ENCODE results near the gene NARF. TPM values are rescaled to one million over a fixed set of nuclear protein-coding genes. Genes with fewer than 3 reads are reported as not detected.
"Not testable (repeated sequence)": the region's sequence is repeated elsewhere in the genome, so short reads cannot be mapped to it uniquely, and the experiment has no call there.

The NARF gene
- total RNA-seq, 1 donor from 2014 or later: 64.4 TPM

- H3K4me3 ChIP-seq (ENCODE audit: low read depth, low read length): no peak overlapping the region
- no peak for DNase-seq (ENCODE audit: low read depth)
- TF ChIP-seq, protein P1, sequence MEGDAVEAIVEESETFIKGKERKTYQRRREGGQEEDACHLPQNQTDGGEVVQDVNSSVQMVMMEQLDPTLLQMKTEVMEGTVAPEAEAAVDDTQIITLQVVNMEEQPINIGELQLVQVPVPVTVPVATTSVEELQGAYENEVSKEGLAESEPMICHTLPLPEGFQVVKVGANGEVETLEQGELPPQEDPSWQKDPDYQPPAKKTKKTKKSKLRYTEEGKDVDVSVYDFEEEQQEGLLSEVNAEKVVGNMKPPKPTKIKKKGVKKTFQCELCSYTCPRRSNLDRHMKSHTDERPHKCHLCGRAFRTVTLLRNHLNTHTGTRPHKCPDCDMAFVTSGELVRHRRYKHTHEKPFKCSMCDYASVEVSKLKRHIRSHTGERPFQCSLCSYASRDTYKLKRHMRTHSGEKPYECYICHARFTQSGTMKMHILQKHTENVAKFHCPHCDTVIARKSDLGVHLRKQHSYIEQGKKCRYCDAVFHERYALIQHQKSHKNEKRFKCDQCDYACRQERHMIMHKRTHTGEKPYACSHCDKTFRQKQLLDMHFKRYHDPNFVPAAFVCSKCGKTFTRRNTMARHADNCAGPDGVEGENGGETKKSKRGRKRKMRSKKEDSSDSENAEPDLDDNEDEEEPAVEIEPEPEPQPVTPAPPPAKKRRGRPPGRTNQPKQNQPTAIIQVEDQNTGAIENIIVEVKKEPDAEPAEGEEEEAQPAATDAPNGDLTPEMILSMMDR (conservative IDR thresholded peaks at IDR 0.05; ENCODE audit: low read depth, low read length): no peak
These were observed 44.7 kb downstream of the NARF start for GRCh38 chr17:82503094-82503727.

DNA sequence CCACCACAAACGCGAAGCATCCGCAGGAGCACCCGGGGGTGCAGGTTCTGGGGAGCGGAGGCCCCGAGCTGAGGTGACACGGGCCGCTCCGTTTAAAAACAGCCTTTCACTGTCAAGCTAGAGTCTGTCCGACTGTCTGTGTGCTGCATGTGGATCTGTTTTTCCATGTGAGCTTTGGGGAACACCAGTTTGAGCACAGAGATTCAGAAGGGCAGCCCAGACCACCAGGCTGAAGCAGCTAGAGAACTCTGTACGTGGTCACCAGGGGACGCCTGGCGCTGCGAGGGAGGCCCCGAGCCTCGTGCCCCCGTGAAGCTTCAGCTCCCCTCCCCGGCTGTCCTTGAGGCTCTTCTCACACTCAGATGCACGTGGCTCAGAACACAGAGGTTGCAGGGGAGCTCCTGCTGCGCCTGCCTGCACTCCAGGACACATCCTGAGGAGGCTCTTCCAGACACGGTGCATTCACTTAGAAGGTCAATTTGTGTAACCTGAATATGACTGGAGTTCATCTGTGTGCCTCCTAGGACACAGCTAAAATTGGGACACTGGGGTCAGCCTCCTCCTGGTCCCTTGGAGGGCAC is 45.3 kb downstream of the NARF start:
- TF ChIP-seq, protein P1 (conservative IDR thresholded peaks at IDR 0.05; ENCODE audit: low read depth, low read length): no peak

DNA sequence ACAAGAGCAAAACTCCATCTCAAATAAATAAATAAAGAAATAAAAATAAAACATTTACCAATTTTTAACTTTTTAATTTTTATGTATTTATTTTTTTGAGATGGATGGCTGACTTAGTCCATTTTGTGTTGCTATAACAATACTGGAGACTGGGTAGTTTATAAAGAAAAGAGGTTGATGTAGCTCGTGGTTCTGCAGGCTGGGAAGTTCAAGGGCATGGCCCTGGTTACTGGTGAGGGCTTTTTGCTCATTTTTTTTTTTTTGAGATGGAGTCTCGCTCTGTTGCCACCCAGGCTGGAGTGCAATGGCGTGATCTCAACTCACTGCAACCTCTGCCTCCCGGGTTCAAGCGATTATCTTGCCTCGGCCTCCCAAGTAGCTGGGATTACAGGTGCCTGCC is 46.8 kb downstream of the NARF start:
- TF ChIP-seq, protein P1 (conservative IDR thresholded peaks at IDR 0.05; ENCODE audit: low read depth, low read length): no peak
- no peak overlapping the region for H3K4me3 ChIP-seq (ENCODE audit: low read depth, low read length)
- no peak for DNase-seq (ENCODE audit: low read depth)

More for the DNA sequence above, 45.3 kb downstream of the NARF start:
- no peak for DNase-seq (ENCODE audit: low read depth)
- no peak overlapping the region for H3K4me3 ChIP-seq (ENCODE audit: low read depth, low read length)

- DNase-seq (ENCODE audit: low read depth); H3K4me3 ChIP-seq (ENCODE audit: low read depth, low read length): not testable (repeated sequence)
These were observed 47.9 kb downstream of the NARF start for GRCh38 chr17:82506402-82506801.

- TF ChIP-seq, protein P1 (conservative IDR thresholded peaks at IDR 0.05; ENCODE audit: low read depth, low read length): no peak
- H3K4me3 ChIP-seq (ENCODE audit: low read depth, low read length): no peak overlapping the region
- DNase-seq (ENCODE audit: low read depth): no peak
These were observed 49.2 kb downstream of the NARF start for GRCh38 chr17:82507631-82508175.

GRCh38 chr17:82511642-82512041 is 53.1 kb downstream of the NARF start:
- not testable (repeated sequence) for H3K4me3 ChIP-seq (ENCODE audit: low read depth, low read length); DNase-seq (ENCODE audit: low read depth)

DNA sequence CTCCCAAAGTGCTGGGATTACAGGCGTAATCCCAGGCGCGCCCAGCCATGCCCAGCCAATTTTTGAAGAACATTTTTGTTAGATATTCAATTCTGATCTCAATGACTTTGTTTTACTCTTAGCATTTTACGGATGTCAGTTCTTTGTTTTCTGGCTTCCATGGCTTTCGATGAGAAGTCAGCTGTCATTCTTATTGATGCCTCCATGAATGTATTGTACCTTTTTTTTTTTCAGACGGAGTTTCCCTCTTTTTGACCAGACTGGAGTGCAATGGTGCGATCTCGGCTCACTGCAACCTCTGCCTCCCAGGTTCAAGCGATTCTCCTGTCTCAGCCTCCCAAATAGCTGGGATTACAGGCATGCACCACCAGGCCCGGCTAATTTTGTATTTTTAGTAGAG is 55.3 kb downstream of the NARF start:
- not testable (repeated sequence) for DNase-seq (ENCODE audit: low read depth); H3K4me3 ChIP-seq (ENCODE audit: low read depth, low read length)

DNA sequence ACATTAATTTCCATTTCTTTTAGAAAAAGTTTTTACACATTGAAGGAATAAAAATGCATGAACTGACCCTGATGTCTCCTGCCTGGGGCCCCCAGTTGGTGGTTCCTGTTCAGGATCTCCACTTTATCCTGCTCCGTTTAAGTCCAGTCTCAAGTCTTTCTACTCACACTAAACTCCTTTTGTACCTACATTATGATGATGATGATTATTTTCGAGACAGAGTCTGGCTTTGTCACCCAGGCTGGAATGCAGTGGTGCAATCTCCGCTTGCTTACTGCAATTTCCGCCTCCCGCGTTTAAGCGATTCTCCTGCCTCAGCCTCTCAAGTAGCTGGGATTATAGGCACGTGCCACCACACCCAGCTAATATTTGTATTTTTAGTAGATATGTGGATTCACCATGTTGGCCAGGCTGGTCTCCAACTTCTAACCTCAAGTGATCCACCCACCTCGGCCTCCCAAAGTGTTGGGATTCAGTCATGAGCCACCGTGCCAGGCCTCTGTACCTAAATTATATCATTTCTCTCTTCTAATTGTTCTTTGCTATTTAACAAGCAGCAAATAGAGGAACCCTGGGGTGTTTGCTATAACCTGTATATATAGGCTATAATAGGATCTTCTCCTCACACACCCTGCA is 58.8 kb downstream of the NARF start:
- TF ChIP-seq, protein P1 (conservative IDR thresholded peaks at IDR 0.05; ENCODE audit: low read depth, low read length): no peak
- H3K4me3 ChIP-seq (ENCODE audit: low read depth, low read length): no peak overlapping the region
- DNase-seq (ENCODE audit: low read depth): no peak
